ENCODE data around the gene NETO2.
A peak's percentile ranks its signal among the peaks of the same experiment; 100 is the strongest.
"Not testable (repeated sequence)": the region's sequence is repeated elsewhere in the genome, so short reads cannot be mapped to it uniquely, and the experiment has no call there.

Gene NETO2

GRCh38 chr16:47142486-47142820 lies 1.3 kb downstream of the NETO2 start:
- peak overlapping the region; percentile 65 to 68 for H3K4me3 ChIP-seq (replicated peaks in 1 of 2; ENCODE audit: low read depth in 2 of 2, low read length in 2 of 2)
- peak; percentile 38 to 62 for DNase-seq (ENCODE audit: low read depth in 2 of 2)
- no peak for TF ChIP-seq CTCF (IDR thresholded peaks at IDR 0.05; ENCODE audit: low read depth, low read length)

GRCh38 chr16:47141773-47142485 lies 1.8 kb downstream of the NETO2 start:
- peak; percentile 85 to 88 for DNase-seq (ENCODE audit: low read depth in 2 of 2)

GRCh38 chr16:47140686-47141085 lies 3.1 kb downstream of the NETO2 start:
- H3K4me3 ChIP-seq (replicated peaks in 1 of 2; ENCODE audit: low read depth in 2 of 2, low read length in 2 of 2) = no peak overlapping the region

More at GRCh38 chr16:47141773-47142485, 1.8 kb downstream of the NETO2 start:
- H3K4me3 ChIP-seq (replicated peaks in 1 of 2; ENCODE audit: low read depth in 2 of 2, low read length in 2 of 2) = peak overlapping the region; percentile 65 to 68
- peak; percentile 95 for TF ChIP-seq CTCF (IDR thresholded peaks at IDR 0.05; ENCODE audit: low read depth, low read length)

GRCh38 chr16:47139561-47140185 lies 4.1 kb downstream of the NETO2 start:
- peak in 1 of 2 donors; percentile 3 for DNase-seq (ENCODE audit: low read depth in 2 of 2)
- no peak for TF ChIP-seq CTCF (IDR thresholded peaks at IDR 0.05; ENCODE audit: low read depth, low read length)
- H3K4me3 ChIP-seq (replicated peaks in 1 of 2; ENCODE audit: low read depth in 2 of 2, low read length in 2 of 2) = no peak overlapping the region

More at GRCh38 chr16:47140686-47141085, 3.1 kb downstream of the NETO2 start:
- DNase-seq (ENCODE audit: low read depth in 2 of 2) = no peak
- TF ChIP-seq CTCF (IDR thresholded peaks at IDR 0.05; ENCODE audit: low read depth, low read length) = no peak

- DNase-seq (ENCODE audit: low read depth in 2 of 2) = peak; percentile 5 to 17
- not testable (repeated sequence) for H3K4me3 ChIP-seq (replicated peaks in 1 of 2; ENCODE audit: low read depth in 2 of 2, low read length in 2 of 2)
Observed at GRCh38 chr16:47137925-47138324, 5.8 kb downstream of the NETO2 start.

- no peak overlapping the region for H3K4me3 ChIP-seq (replicated peaks in 1 of 2; ENCODE audit: low read depth in 2 of 2, low read length in 2 of 2)
- TF ChIP-seq CTCF (IDR thresholded peaks at IDR 0.05; ENCODE audit: low read depth, low read length) = no peak
- peak; percentile 50 to 76 for DNase-seq (ENCODE audit: low read depth in 2 of 2)
Observed at GRCh38 chr16:47136099-47136842, 7.5 kb downstream of the NETO2 start.

- TF ChIP-seq CTCF (IDR thresholded peaks at IDR 0.05; ENCODE audit: low read depth, low read length) = no peak
- DNase-seq (ENCODE audit: low read depth in 2 of 2) = no peak
- no peak overlapping the region for H3K4me3 ChIP-seq (replicated peaks in 1 of 2; ENCODE audit: low read depth in 2 of 2, low read length in 2 of 2)
Observed at GRCh38 chr16:47134550-47134949, 9.2 kb downstream of the NETO2 start.

Measured in cardiac fibroblast (primary cell).